K562 (cell line): ENCODE data around the gene NEU1. TPM values are rescaled to one million over a fixed set of nuclear protein-coding genes. Genes with fewer than 3 reads are reported as not detected.

ENCODE experiments used
- AFF4 ChIP-seq: sonication (generic); formaldehyde crosslinking; IDR thresholded peaks from 2 replicates; pipeline ENCODE4 v1.8.0; 2023; ENCODE audit warnings: mild to moderate bottlenecking, missing genetic modification reagents
- ARNT ChIP-seq, 2 experiments: fragments of 450-650 bp; IDR thresholded peaks; 2 replicates each; pipeline ENCODE4 v1.6.1; 2016; ENCODE audit warnings: mild to moderate bottlenecking in 1 of 2
- CBX5 ChIP-seq: IDR thresholded peaks from 2 replicates; pipeline ENCODE4 v1.6.1; 2014; ENCODE audit warnings: low read depth, borderline replicate concordance
- EZH2 ChIP-seq: IDR thresholded peaks from 2 replicates; pipeline ENCODE4 v1.6.1; 2012; ENCODE audit warnings: low read depth, mild to moderate bottlenecking, inconsistent platforms, low read length, borderline replicate concordance
- IRF1 ChIP-seq: sonication (generic); formaldehyde crosslinking; IDR thresholded peaks from 2 replicates; pipeline ENCODE4 v1.8.0; 2022; ENCODE audit warnings: missing genetic modification reagents, mild to moderate bottlenecking, borderline replicate concordance
- MCM3 ChIP-seq: fragments of 450-650 bp; IDR thresholded peaks from 2 replicates; pipeline ENCODE4 v1.6.1; 2016
- PBX2 ChIP-seq, 2 experiments: IDR thresholded peaks in 1 of 2; conservative IDR thresholded peaks in 1 of 2; 2 replicates each; pipeline ENCODE4 v1.6.1; 2016; ENCODE audit warnings: low read depth in 2 of 2, mild to moderate bottlenecking in 1 of 2, missing compliant biosample characterization in 1 of 2, missing genetic modification characterization in 1 of 2, moderate library complexity in 1 of 2
- POLR3G ChIP-seq: IDR thresholded peaks from 2 replicates; pipeline ENCODE4 v1.6.1; 2011; ENCODE audit not compliant: insufficient read length, insufficient replicate concordance; ENCODE audit errors: extremely low read depth
- POU5F1 ChIP-seq: fragments of 150-350 bp; IDR thresholded peaks from 2 replicates; pipeline ENCODE4 v1.6.1; 2014; ENCODE audit warnings: borderline replicate concordance, low read length, low read depth, mild to moderate bottlenecking; ENCODE audit not compliant: partially characterized antibody
- RCOR1 ChIP-seq, 2 experiments: IDR thresholded peaks; 2 replicates each; pipeline ENCODE4 v1.6.1; 2012; ENCODE audit warnings: low read depth in 2 of 2, low read length in 2 of 2, borderline replicate concordance in 1 of 2, improper control_type of control experiment in 1 of 2
- RNF219 ChIP-seq: fragments of 250-450 bp; sonication (Bioruptor Pico); IDR thresholded peaks from 2 replicates; pipeline ENCODE4 v1.5.0; 2022; ENCODE audit warnings: mild to moderate bottlenecking
- THAP7 ChIP-seq: fragments of 250-450 bp; sonication (Bioruptor Pico); IDR thresholded peaks from 2 replicates; pipeline ENCODE4 v1.5.0; 2021
- ZNF512 ChIP-seq: IDR thresholded peaks from 2 replicates; pipeline ENCODE4 v1.6.1; 2016; ENCODE audit warnings: missing genetic modification characterization, missing compliant biosample characterization
- polyA plus RNA-seq, 8 experiments: library from polyadenylated mRNA; depleted of rRNA in 4 of 8; stranded (reverse) in 5 of 8; unstranded in 3 of 8; fragments of >200 nt; fragmentation: Nextera tagmentation in 2 of 8; fragmentation: Illumina TruSeq in 1 of 8; extraction: Ambion mirVana in 2 of 8; extraction: Trizol in 1 of 8; gene quantifications; 2 replicates each; pipeline versions ENCODE4 v1.2.1 to v1.2.3, GENCODE V29; 2011 to 2014; ENCODE audit warnings: inconsistent platforms in 1 of 8, missing spikeins in 1 of 8
- total RNA-seq, 7 experiments: library from RNA; depleted of rRNA in 6 of 7; stranded (reverse); fragments of >200 nt in 6 of 7; fragmentation: Illumina TruSeq in 2 of 7; extraction: Trizol in 2 of 7; gene quantifications; 2 replicates each; pipeline versions ENCODE4 v1.2.1 to v1.2.3, GENCODE V29; 2011 to 2021; ENCODE audit warnings: low replicate concordance in 1 of 7

The NEU1 gene
- total and polyA plus RNA-seq, 9 of the 15 experiments (the other 6 are each of a cell fraction or from before 2014, with no cell fraction given) = 14.8 to 67.8 (median 51.0) TPM

GRCh38 chr6:31837369-31838113, 25.1 kb downstream of the NEU1 start (continued):
- TF ChIP-seq RNF219 (CRISPR knock-in tag) (no peak), IRF1 (CRISPR knock-in tag) (no peak), RCOR1 (IDR thresholded peaks at IDR 0.05; ENCODE audit: borderline replicate concordance in 1 of 2, low read depth in 2 of 2, low read length in 2 of 2) (no peak), THAP7 (CRISPR knock-in tag) (no peak), EZH2 (no peak), POU5F1 (no peak), ARNT (IDR thresholded peaks at IDR 0.05) (no peak), ZNF512 (tag) (no peak), AFF4 (CRISPR knock-in tag) (0 out of 2 replicates have a peak, but pooled peaks have one; percentile 49), MCM3 (no peak), CBX5 (no peak), PBX2 (CRISPR knock-in tag; IDR thresholded peaks at IDR 0.05; ENCODE audit: low read depth) (no peak), PBX2 (tag; conservative IDR thresholded peaks at IDR 0.05; ENCODE audit: low read depth) (no peak), POLR3G (no peak)
